PC-9 (cell line): Measurements from ENCODE around the gene SLC38A2. TPM values are rescaled to one million over a fixed set of nuclear protein-coding genes. Genes with fewer than 3 reads are reported as not detected.

Experiments
- BruUV-seq: library from RNA; stranded (reverse); fragments of 400-500 nt; replicated peaks from 2 replicates; lab custom pipeline; 2021; lab: Mats Ljungman, UMichigan
- CTCF ChIA-PET: fragments of 300-600 bp; sonication (Branson Sonifier 250); formaldehyde crosslinking; loops from one replicate; lab custom pipeline; 2022; ENCODE audit warnings: antibody characterized with exemption; lab: Charles Lee
- POLR2A ChIA-PET: fragments of 300-600 bp; sonication (Branson Sonifier 250); formaldehyde crosslinking; loops from one replicate; lab custom pipeline; 2022; ENCODE audit warnings: antibody characterized with exemption; ENCODE audit not compliant: unreplicated experiment; lab: Charles Lee
- DNase-seq, 2 experiments: peaks; one replicate each; pipeline versions ENCODE4 v3.0.0 to v3.0.0-alpha.2; 2015 to 2022; ENCODE audit warnings: mixed read lengths in 1 of 2
- H2AFZ ChIP-seq: fragments of 200-600 bp; sonication (generic); 2 replicates; pipeline ENCODE4 v1.8.1; 2017; ENCODE audit warnings: antibody characterized with exemption
- H3F3A ChIP-seq: fragments of 200-600 bp; sonication (generic); 2 replicates; pipeline ENCODE4 v1.8.1; 2017; ENCODE audit warnings: antibody characterized with exemption, mild to moderate bottlenecking, low read depth; ENCODE audit not compliant: insufficient read depth
- H3K27ac ChIP-seq: fragments of 200-600 bp; sonication (generic); 2 replicates; pipeline ENCODE4 v1.6.1; 2016; ENCODE audit warnings: mixed run types
- H3K27me3 ChIP-seq: fragments of 200-600 bp; sonication (generic); 2 replicates; pipeline ENCODE4 v1.6.1; 2016; ENCODE audit warnings: low read depth, mixed run types; ENCODE audit not compliant: insufficient read depth
- H3K36me3 ChIP-seq: fragments of 200-600 bp; sonication (generic); 2 replicates; pipeline ENCODE4 v1.6.1; 2016; ENCODE audit warnings: low read depth, mixed run types
- H3K4me1 ChIP-seq: fragments of 200-600 bp; sonication (generic); replicated peaks from 2 replicates; pipeline ENCODE4 v1.6.1; 2016; ENCODE audit warnings: mixed run types; ENCODE audit not compliant: insufficient read depth
- H3K4me2 ChIP-seq: fragments of 200-600 bp; sonication (generic); 2 replicates; pipeline ENCODE4 v1.6.1; 2017; ENCODE audit warnings: mixed run types
- H3K4me3 ChIP-seq: fragments of 200-600 bp; sonication (generic); 2 replicates; pipeline ENCODE4 v1.6.1; 2016; ENCODE audit warnings: mixed run types
- H3K79me2 ChIP-seq: fragments of 200-600 bp; sonication (generic); 2 replicates; pipeline ENCODE4 v1.6.1; 2017; ENCODE audit warnings: low read depth, mixed run types
- H3K9me2 ChIP-seq: fragments of 200-600 bp; sonication (generic); 2 replicates; pipeline ENCODE4 v1.8.1; 2017; ENCODE audit warnings: mild to moderate bottlenecking; ENCODE audit not compliant: insufficient read depth
- H3K9me3 ChIP-seq: fragments of 200-600 bp; sonication (generic); 2 replicates; pipeline ENCODE4 v1.8.1; 2016; ENCODE audit warnings: low read depth; ENCODE audit not compliant: insufficient read depth
- H4K20me1 ChIP-seq: fragments of 200-600 bp; sonication (generic); 2 replicates; pipeline ENCODE4 v1.8.1; 2017; ENCODE audit not compliant: insufficient read depth
- EZH2 ChIP-seq: fragments of 200-600 bp; sonication (generic); IDR thresholded peaks from 2 replicates; pipeline ENCODE4 v1.8.0; 2017; ENCODE audit warnings: antibody characterized with exemption, low read depth
- intact Hi-C: fragments of 100-400 bp; cut with micrococcal nuclease; formaldehyde crosslinking; loops from one replicate; pipeline ENCODE4 v1.10.0; 2022; ENCODE audit not compliant: unreplicated experiment
- total RNA-seq: library from RNA; stranded (reverse); gene quantifications from 2 replicates; pipeline ENCODE4 v1.2.3, GENCODE V29; 2021
- TF ChIP-seq, protein P1 (sequence below): fragments of 200-600 bp; sonication (generic); conservative IDR thresholded peaks from 2 replicates; pipeline ENCODE4 v1.6.1; 2017; ENCODE audit warnings: mixed run types, antibody characterized with exemption, mild to moderate bottlenecking, moderate library complexity

Gene SLC38A2
- total RNA-seq, 1 experiment from 2014 or later, result 322 TPM

DNA sequence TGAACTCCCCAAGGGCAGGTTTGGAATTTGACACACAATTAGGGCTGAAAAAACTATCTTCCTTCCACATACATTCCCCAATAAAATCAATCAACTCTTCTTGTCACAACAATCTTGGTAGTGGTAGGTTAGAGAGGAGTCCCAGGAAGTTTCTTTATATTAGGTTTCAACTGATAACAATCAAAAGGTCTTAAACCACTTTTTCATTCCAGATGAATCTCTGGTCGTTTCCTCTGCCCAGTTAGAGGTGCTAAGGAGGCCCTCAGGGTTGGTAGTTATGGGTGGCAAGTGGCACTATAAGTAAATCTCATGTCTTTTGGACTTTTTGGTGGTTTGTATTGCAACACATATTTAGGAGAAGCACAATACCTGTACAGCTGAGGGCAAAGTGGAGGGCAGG, 1.7 kb upstream of the SLC38A2 start:
- intact Hi-C loops, result loop anchor here (5.0 to 10.0 kb wide), 4 partner anchors 107 to 900 kb away; partner anchors contain the start of gene SLC38A1
- no peak for DNase-seq
- Histone ChIP-seq H3K27ac (no peak overlapping the region), H2AFZ (no peak overlapping the region), H3K9me3 (no peaks in the 10 kb centered on the region), H3F3A (peaks cover 28% of the 10 kb centered on the region), H3K9me2 (no peaks in the 10 kb centered on the region), H3K4me3 (peak overlapping the region; percentile 94; the same call in 1 of the 2 replicates), H3K4me1 (peaks cover 27% of the 10 kb centered on the region), H3K79me2 (peaks cover 45% of the 10 kb centered on the region), H4K20me1 (peaks cover 22% of the 10 kb centered on the region), H3K36me3 (peaks cover 22% of the 10 kb centered on the region), H3K4me2 (peak overlapping the region; percentile 91), H3K27me3 (no peaks in the 10 kb centered on the region)
- CTCF ChIA-PET, result no interaction called here
- no TSS peak for BruUV-seq
- no peak for TF ChIP-seq EZH2
- TF ChIP-seq, protein P1, sequence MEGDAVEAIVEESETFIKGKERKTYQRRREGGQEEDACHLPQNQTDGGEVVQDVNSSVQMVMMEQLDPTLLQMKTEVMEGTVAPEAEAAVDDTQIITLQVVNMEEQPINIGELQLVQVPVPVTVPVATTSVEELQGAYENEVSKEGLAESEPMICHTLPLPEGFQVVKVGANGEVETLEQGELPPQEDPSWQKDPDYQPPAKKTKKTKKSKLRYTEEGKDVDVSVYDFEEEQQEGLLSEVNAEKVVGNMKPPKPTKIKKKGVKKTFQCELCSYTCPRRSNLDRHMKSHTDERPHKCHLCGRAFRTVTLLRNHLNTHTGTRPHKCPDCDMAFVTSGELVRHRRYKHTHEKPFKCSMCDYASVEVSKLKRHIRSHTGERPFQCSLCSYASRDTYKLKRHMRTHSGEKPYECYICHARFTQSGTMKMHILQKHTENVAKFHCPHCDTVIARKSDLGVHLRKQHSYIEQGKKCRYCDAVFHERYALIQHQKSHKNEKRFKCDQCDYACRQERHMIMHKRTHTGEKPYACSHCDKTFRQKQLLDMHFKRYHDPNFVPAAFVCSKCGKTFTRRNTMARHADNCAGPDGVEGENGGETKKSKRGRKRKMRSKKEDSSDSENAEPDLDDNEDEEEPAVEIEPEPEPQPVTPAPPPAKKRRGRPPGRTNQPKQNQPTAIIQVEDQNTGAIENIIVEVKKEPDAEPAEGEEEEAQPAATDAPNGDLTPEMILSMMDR, result no peak
- POLR2A ChIA-PET, result no interaction called here

DNA sequence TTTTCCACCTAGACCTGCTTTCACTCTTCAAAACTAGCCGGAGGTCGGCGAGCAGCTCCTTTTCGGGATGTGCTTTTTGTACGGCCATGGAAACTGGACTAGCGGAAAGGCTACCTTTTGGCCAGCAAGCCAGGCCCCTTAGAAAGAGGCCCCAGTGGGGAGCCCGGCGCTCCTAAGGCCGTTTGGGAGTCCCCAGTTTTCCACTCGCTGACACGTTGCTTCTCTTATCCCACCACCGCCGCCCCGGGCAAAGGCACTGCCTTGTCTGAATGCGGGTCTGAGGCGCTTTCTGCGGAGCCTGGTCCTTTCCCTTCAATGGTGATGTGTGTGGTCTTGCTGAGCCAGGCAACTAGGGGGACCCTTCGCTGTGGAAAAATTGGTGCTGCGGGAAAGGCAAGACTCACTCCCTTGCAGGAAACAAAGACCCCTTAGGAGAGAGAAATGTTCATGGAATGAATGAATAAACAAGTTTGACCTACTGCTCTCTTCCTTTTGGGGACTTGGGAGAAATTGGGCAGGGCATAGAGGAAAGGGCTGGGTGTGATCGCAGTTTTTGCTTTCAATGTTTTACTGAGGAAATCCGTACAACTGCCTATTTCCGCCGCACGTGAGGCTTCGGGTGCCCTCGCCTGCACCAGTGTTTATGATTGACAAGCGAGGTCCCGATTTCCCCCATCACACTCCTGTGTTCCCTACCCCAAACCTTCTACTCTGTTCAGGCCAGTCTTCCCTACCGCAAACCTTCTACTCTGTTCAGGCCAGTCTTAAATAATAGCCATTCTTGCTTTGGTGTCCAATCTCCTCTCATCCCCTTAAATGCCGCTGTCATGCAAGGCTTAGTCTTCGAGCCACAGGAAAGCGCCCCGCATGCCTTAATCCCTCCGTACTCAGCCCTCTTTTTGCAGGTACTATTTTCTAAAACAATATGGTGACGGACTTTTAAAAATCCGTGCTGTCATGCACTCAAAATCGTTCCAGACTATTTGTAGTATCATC, 1.0 kb upstream of the SLC38A2 start:
- H3K36me3 ChIP-seq, result peaks cover 30% of the 10 kb centered on the region
- peaks cover 29% of the 10 kb centered on the region for H4K20me1 ChIP-seq
- ChIA-PET POLR2A (interaction anchor here (0.5 to 0.7 kb wide), 5 partner anchors 9 to 213 kb away, joined by 3 to 4 read pairs (median 4); no protein-coding TSS in a partner anchor), CTCF (no interaction called here)
- H3K4me2 ChIP-seq, result peak overlapping the region; percentile 91
- H3K27me3 ChIP-seq, result no peaks in the 10 kb centered on the region
- peaks cover 52% of the 10 kb centered on the region for H3K79me2 ChIP-seq
- no peaks in the 10 kb centered on the region for H3K9me3 ChIP-seq
- peak overlapping the region; percentile 95 for H2AFZ ChIP-seq
- TF ChIP-seq, protein P1, result no peak
- TF ChIP-seq EZH2, result no peak
- intact Hi-C loops, result loop anchor here (1.0 to 10.0 kb wide), 6 partner anchors 106 to 901 kb away; partner anchors contain the start of gene SLC38A1
- peaks cover 36% of the 10 kb centered on the region for H3F3A ChIP-seq
- peaks cover 34% of the 10 kb centered on the region for H3K4me1 ChIP-seq
- H3K27ac ChIP-seq, result peak overlapping the region; percentile 97
- H3K9me2 ChIP-seq, result no peaks in the 10 kb centered on the region
- DNase-seq, result peak in 1 of 2 experiments; percentile 51
- H3K4me3 ChIP-seq, result peak overlapping the region; percentile 94
- TSS peak; percentile 24 for BruUV-seq

DNA sequence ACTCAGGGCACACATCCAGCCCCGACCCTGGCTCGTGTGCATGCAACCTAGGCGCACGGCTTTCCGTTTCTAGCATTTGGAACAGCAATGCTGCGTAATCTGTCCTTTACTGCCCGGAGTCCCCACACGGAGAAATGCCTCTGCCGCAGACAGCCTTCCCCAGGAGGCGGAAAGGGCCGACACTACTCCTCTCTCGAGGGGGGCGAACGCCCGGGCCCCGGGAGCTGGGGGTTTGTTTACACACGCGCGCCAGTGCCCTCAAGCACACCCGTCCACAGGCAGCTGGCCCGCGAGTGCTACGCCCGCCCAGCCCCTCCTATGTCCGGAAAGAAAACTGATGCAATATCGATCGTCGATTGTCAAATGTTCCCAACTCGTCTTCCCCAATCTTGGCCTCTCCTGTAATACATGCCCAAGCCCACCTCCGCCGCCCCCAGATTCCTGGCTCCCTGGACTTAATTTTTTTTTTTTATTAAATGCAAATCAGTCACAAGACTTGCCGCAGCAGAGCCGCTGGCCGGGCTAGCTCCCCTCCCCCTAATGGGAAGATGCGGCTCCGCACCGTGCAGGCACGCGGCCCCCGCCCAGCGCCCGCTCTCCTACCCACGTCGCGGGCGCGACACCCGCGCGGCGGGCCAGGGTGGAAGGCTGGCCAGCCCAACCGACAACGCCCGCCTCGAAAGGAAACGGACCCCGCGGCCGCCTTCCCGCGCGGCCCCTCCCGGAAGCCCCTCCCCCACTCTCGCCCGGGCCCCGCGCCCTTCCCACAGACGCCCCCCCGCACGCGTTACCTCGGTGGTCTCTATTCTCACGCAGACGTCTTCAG, 642 bp downstream of the SLC38A2 start:
- peak; percentile 43 to 55 for DNase-seq
- Histone ChIP-seq H3F3A (peaks cover 52% of the 10 kb centered on the region), H2AFZ (no peak overlapping the region), H3K4me3 (peak overlapping the region; percentile 94), H4K20me1 (peaks cover 46% of the 10 kb centered on the region), H3K4me2 (peak overlapping the region; percentile 91), H3K4me1 (peaks cover 50% of the 10 kb centered on the region), H3K79me2 (peaks cover 69% of the 10 kb centered on the region), H3K9me3 (no peaks in the 10 kb centered on the region), H3K27me3 (no peaks in the 10 kb centered on the region), H3K36me3 (peaks cover 46% of the 10 kb centered on the region), H3K9me2 (no peaks in the 10 kb centered on the region), H3K27ac (peak overlapping the region; percentile 97)
- no peak for TF ChIP-seq EZH2
- TF ChIP-seq, protein P1, result no peak
- TSS peak; percentile 99 for BruUV-seq
- intact Hi-C loops, result loop anchor here (1.0 to 10.0 kb wide), 7 partner anchors 11 to 903 kb away; partner anchors contain the start of gene SLC38A1
- ChIA-PET CTCF (no interaction called here), POLR2A (interaction anchor here (0.5 to 0.6 kb wide), 2 partner anchors 191 to 567 kb away, joined by 4 to 5 read pairs; no protein-coding TSS in a partner anchor)
